ENCODE data around the gene FBRSL1.

DNA sequence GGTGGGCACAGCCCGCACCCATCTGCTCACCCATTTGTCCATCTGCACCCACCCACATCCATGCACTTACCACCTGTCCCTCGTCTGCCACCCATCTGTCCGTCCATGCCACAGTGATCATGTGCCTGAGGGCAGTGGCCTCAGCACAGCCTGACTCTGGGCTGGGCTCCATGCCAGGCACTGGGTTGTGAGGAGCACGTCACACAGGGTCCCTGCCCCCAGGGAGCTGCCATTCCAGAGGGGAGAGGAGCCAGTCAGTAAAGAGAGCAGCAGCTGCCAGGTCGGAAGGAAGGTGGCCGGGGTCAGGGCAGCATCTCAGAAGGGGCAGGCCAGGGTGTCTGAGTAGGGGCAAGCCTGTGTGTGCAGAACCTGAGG, 43.6 kb downstream of the FBRSL1 start:
- TF ChIP-seq POLR2A (IDR thresholded peaks at IDR 0.05; ENCODE audit: low read length) (no peak), GATA1 (IDR thresholded peaks at IDR 0.05; ENCODE audit: low read depth, low read length) (no peak)

Measured in erythroblast (primary cell).